Neuronal stem cell (in vitro differentiated cells): Measurements from ENCODE around the gene FAM9C.
A peak's percentile ranks its signal among the peaks of the same experiment; 100 is the strongest.

Source experiments
- DNase-seq: peaks from one replicate; pipeline ENCODE4 v3.0.0-alpha.2; 2013; ENCODE audit warnings: low spot score
- H2AFZ ChIP-seq: one replicate; pipeline ENCODE4 v1.6.1; 2013; ENCODE audit warnings: mild to moderate bottlenecking, low read length, inconsistent platforms
- H2AK5ac ChIP-seq: 2 replicates; pipeline ENCODE4 v1.6.1; 2013; ENCODE audit warnings: low read depth, mild to moderate bottlenecking, inconsistent platforms, low read length, moderate library complexity, mixed read lengths
- H2BK120ac ChIP-seq: 2 replicates; pipeline ENCODE4 v1.6.1; 2013; ENCODE audit warnings: low read depth, mild to moderate bottlenecking, inconsistent platforms, low read length, moderate library complexity, mixed read lengths
- H2BK12ac ChIP-seq: one replicate; pipeline ENCODE4 v1.6.1; 2013; ENCODE audit warnings: low read length, inconsistent platforms
- H2BK15ac ChIP-seq: 2 replicates; pipeline ENCODE4 v1.6.1; 2013; ENCODE audit warnings: mild to moderate bottlenecking, low read length, inconsistent platforms, mixed read lengths
- H2BK5ac ChIP-seq: one replicate; pipeline ENCODE4 v1.6.1; 2013; ENCODE audit warnings: inconsistent platforms, mild to moderate bottlenecking, low read length, moderate library complexity
- H3K14ac ChIP-seq: one replicate; pipeline ENCODE4 v1.6.1; 2013; ENCODE audit warnings: low read length, inconsistent platforms
- H3K18ac ChIP-seq: 2 replicates; pipeline ENCODE4 v1.6.1; 2013; ENCODE audit warnings: low read length, inconsistent platforms
- H3K23ac ChIP-seq: 2 replicates; pipeline ENCODE4 v1.6.1; 2013; ENCODE audit warnings: low read depth, mild to moderate bottlenecking, mixed read lengths, low read length, inconsistent platforms; ENCODE audit not compliant: poor library complexity
- H3K27ac ChIP-seq: replicated peaks from 3 replicates; pipeline ENCODE4 v1.5.1; 2013; ENCODE audit warnings: low read length, inconsistent platforms
- H3K27me3 ChIP-seq, 3 experiments: 2 replicates each; pipeline ENCODE4 v1.6.1; 2013; ENCODE audit warnings: low read length in 3 of 3, mild to moderate bottlenecking in 2 of 3, inconsistent platforms in 1 of 3, low read depth in 1 of 3, mixed read lengths in 1 of 3, moderate library complexity in 1 of 3; ENCODE audit not compliant: control insufficient read depth in 3 of 3, insufficient read depth in 3 of 3
- H3K36me3 ChIP-seq, 2 donors: replicated peaks in 1 of 2; 2 replicates each; pipeline ENCODE4 v1.6.1; 2013; ENCODE audit warnings: low read length in 2 of 2; ENCODE audit not compliant: control insufficient read depth in 2 of 2, insufficient read depth in 2 of 2
- H3K4ac ChIP-seq: 2 replicates; pipeline ENCODE4 v1.6.1; 2013; ENCODE audit warnings: inconsistent platforms, mild to moderate bottlenecking, low read length, moderate library complexity
- H3K4me1 ChIP-seq, 2 donors: 1 replicate in 1 of 2; 2 replicates in 1 of 2; pipeline ENCODE4 v1.6.1; 2013; ENCODE audit warnings: low read length in 2 of 2, low read depth in 1 of 2; ENCODE audit not compliant: control insufficient read depth in 2 of 2, insufficient read depth in 1 of 2
- H3K4me2 ChIP-seq: one replicate; pipeline ENCODE4 v1.6.1; 2013; ENCODE audit warnings: mild to moderate bottlenecking, low read length, inconsistent platforms; ENCODE audit not compliant: insufficient read depth, poor library complexity, severe bottlenecking
- H3K4me3 ChIP-seq, 2 donors: 2 replicates each; pipeline ENCODE4 v1.5.1; 2013; ENCODE audit warnings: low read length in 2 of 2, mild to moderate bottlenecking in 2 of 2, inconsistent platforms in 1 of 2, moderate library complexity in 1 of 2
- H3K79me1 ChIP-seq: one replicate; pipeline ENCODE4 v1.6.1; 2013; ENCODE audit warnings: low read depth, mild to moderate bottlenecking, inconsistent platforms, low read length, moderate library complexity
- H3K9ac ChIP-seq: one replicate; pipeline ENCODE4 v1.6.1; 2013; ENCODE audit warnings: mild to moderate bottlenecking, low read depth, low read length, inconsistent platforms; ENCODE audit not compliant: poor library complexity
- H3K9me3 ChIP-seq, 2 donors: replicated peaks in 1 of 2; 2 replicates each; pipeline versions ENCODE3 to v1.6.1; 2013; ENCODE audit warnings: low read length in 2 of 2, mild to moderate bottlenecking in 2 of 2, inconsistent platforms in 1 of 2, low read depth in 1 of 2, mixed read lengths in 1 of 2, moderate library complexity in 1 of 2; ENCODE audit not compliant: control insufficient read depth in 2 of 2, insufficient read depth in 1 of 2
- H4K8ac ChIP-seq: one replicate; pipeline ENCODE4 v1.6.1; 2013; ENCODE audit warnings: low read depth, mild to moderate bottlenecking, inconsistent platforms, low read length, moderate library complexity
- H4K91ac ChIP-seq: one replicate; pipeline ENCODE4 v1.6.1; 2013; ENCODE audit warnings: low read length, low read depth, mild to moderate bottlenecking, inconsistent platforms; ENCODE audit not compliant: poor library complexity
- WGBS, 2 donors: extraction: QIAGEN DNeasy Blood & Tissue Kit; methylation state at CpG; one replicate each; pipeline ENCODE4 v1.1.7; 2013; ENCODE audit warnings: missing lambda C conversion rate in 2 of 2, mixed read lengths in 1 of 2; ENCODE audit not compliant: insufficient read length in 2 of 2, insufficient replicate concordance in 1 of 2; ENCODE audit errors: extremely low coverage in 2 of 2; 5-methylcytosine and 5-hydroxymethylcytosine counted together

Gene FAM9C

GRCh38 chrX:13036896-13037295 lies 7.5 kb downstream of the FAM9C start:
- H2AFZ ChIP-seq, result no peak overlapping the region
- no peak overlapping the region for H3K27ac ChIP-seq
- no peaks in the 10 kb centered on the region for H3K4me1 ChIP-seq
- no peak overlapping the region for H4K91ac ChIP-seq
- no peaks in the 10 kb centered on the region for H3K27me3 ChIP-seq
- no peak overlapping the region for H3K4me2 ChIP-seq
- no peak overlapping the region for H3K9ac ChIP-seq
- H2BK12ac ChIP-seq, result no peak overlapping the region
- H3K4ac ChIP-seq, result no peak overlapping the region
- no peaks in the 10 kb centered on the region for H3K9me3 ChIP-seq
- no peak for DNase-seq
- H3K18ac ChIP-seq, result no peak overlapping the region
- H3K79me1 ChIP-seq, result no peaks in the 10 kb centered on the region
- no peak overlapping the region for H3K23ac ChIP-seq
- no peak overlapping the region for H3K14ac ChIP-seq
- H2BK5ac ChIP-seq, result no peak overlapping the region
- H4K8ac ChIP-seq, result no peak overlapping the region
- no peak overlapping the region for H2AK5ac ChIP-seq
- no peak overlapping the region for H2BK15ac ChIP-seq
- no peak overlapping the region for H2BK120ac ChIP-seq
- no peaks in the 10 kb centered on the region for H3K36me3 ChIP-seq
- no peak overlapping the region for H3K4me3 ChIP-seq
- no CpG with 5 or more reads among the region's 3 CpGs for WGBS, 2 donors

- Histone ChIP-seq H3K4me1 (peaks cover 3 to 7% of the 10 kb centered on the region in 2 donors), H3K23ac (no peak overlapping the region), H3K27ac (no peak overlapping the region), H4K8ac (no peak overlapping the region), H2BK5ac (no peak overlapping the region), H2BK120ac (no peak overlapping the region), H2BK15ac (no peak overlapping the region), H3K27me3 (no peaks in the 10 kb centered on the region), H4K91ac (no peak overlapping the region), H2BK12ac (no peak overlapping the region), H3K18ac (no peak overlapping the region), H3K4ac (no peak overlapping the region), H3K14ac (no peak overlapping the region), H3K36me3 (no peaks in the 10 kb centered on the region), H3K4me2 (no peak overlapping the region), H2AK5ac (no peak overlapping the region), H3K9ac (no peak overlapping the region), H3K4me3 (no peak overlapping the region), H3K9me3 (no peaks in the 10 kb centered on the region), H2AFZ (no peak overlapping the region), H3K79me1 (no peaks in the 10 kb centered on the region)
- no CpG with 5 or more reads among the region's 2 CpGs for WGBS, 2 donors
- DNase-seq, result no peak
Observed at GRCh38 chrX:13033193-13033592, 11.2 kb downstream of the FAM9C start.

DNA sequence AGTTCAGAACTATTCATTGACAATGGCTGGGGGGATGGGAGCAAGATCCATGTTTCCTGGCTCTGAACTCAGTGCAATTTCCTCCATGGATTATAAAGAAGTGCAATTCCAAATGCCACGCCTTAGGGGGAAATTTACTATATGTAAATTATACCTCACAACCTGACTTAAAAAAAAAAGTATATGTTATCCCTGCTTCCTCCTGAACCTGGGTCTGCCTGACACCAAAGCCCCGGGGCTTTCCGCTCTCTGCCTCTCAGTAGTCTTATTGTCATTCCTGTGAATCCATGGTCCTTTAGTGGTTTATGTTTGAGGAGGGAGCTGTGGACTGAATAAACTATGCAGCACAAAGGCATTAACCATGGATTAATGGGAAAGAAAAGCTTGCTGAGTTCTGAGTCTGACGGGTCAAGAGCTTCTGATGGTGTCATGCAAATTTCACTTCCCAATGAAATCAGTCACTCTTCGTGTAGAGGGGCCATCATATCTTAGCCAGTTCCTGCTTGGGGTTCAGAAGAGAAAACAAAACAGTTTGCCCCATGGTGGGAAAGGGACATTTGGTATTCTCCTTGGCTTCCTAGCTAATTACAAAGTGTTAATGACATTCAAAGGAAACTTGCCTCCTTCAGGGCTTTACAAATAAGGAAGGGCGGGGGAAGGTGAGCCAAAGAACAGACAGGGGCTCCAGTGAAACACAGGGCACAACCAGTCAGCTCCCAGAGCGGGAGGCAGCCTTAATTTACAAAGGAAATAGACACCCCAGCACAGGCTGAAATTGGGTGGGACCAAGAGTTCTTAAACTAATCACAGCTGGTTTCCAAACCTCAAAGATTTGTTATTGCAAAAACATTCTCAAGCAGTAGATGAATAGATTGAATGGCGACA lies 14.3 kb downstream of the FAM9C start:
- Histone ChIP-seq H3K4me1 (peaks cover 3 to 7% of the 10 kb centered on the region in 2 donors), H2AK5ac (no peak overlapping the region), H3K4me2 (peak overlapping the region; percentile 18), H3K27me3 (no peaks in the 10 kb centered on the region), H3K36me3 (no peaks in the 10 kb centered on the region), H3K9me3 (no peaks in the 10 kb centered on the region), H3K18ac (no peak overlapping the region), H3K27ac (no peak overlapping the region), H2BK15ac (no peak overlapping the region), H3K4ac (no peak overlapping the region), H2BK12ac (no peak overlapping the region), H4K8ac (no peak overlapping the region), H3K4me3 (peak overlapping the region in 1 of 2 donors; percentile 12), H3K23ac (no peak overlapping the region), H2BK5ac (no peak overlapping the region), H3K14ac (no peak overlapping the region), H3K79me1 (no peaks in the 10 kb centered on the region), H2BK120ac (no peak overlapping the region), H3K9ac (no peak overlapping the region), H2AFZ (peak overlapping the region; percentile 62), H4K91ac (no peak overlapping the region)
- DNase-seq, result no peak
- WGBS, 2 donors, result no CpG with 5 or more reads among the region's 8 CpGs

GRCh38 chrX:13029637-13029886 lies 14.9 kb downstream of the FAM9C start:
- Histone ChIP-seq H3K27me3 (no peaks in the 10 kb centered on the region), H3K9ac (no peak overlapping the region), H2BK15ac (no peak overlapping the region), H2AFZ (peak overlapping the region; percentile 62), H2BK5ac (no peak overlapping the region), H3K79me1 (no peaks in the 10 kb centered on the region), H3K18ac (no peak overlapping the region), H4K91ac (no peak overlapping the region), H3K9me3 (no peaks in the 10 kb centered on the region), H3K36me3 (no peaks in the 10 kb centered on the region), H2BK120ac (no peak overlapping the region), H3K4ac (no peak overlapping the region), H3K23ac (no peak overlapping the region), H3K27ac (no peak overlapping the region), H3K4me3 (no peak overlapping the region), H2AK5ac (no peak overlapping the region), H2BK12ac (no peak overlapping the region), H3K4me1 (peaks cover 3 to 7% of the 10 kb centered on the region in 2 donors), H3K14ac (no peak overlapping the region), H4K8ac (no peak overlapping the region), H3K4me2 (no peak overlapping the region)
- DNase-seq, result no peak
